Activated naive CD4-positive, alpha-beta T cell treated with Interleukin-2 at 50 U/mL for 16 hours (primary cell): ENCODE results near the gene FFAR4.

Source experiments
- DNase-seq: peaks from one replicate; pipeline ENCODE4 v3.0.0-alpha.2; 2020

The FFAR4 gene

GRCh38 chr10:93573051-93573909 is 6.8 kb downstream of the FFAR4 start:
- DNase-seq = no peak

GRCh38 chr10:93573924-93574323 is 7.5 kb downstream of the FFAR4 start:
- no peak for DNase-seq

- no peak for DNase-seq
These were observed 10.4 kb downstream of the FFAR4 start for GRCh38 chr10:93576888-93577287.

- no peak for DNase-seq
These were observed 11.1 kb downstream of the FFAR4 start for GRCh38 chr10:93577565-93577964.

DNA sequence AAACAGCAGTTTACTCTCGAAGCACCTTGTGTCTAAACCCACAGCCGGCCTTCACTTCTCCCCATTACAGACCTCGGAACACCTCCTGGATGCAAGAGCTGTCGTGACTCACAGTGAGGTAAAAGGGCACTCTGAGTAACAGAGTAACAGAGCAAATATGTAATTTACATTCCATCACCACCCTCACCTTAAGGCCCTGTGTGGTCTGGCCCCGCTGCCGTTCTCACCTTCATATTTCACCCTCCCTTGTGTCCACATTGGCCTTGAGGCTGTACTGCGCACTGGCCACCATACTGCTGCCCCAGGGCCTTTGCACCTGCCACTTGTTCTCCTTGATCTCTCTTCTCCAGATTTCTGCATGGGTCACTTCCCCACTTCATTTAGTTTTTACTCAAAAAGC is 12.6 kb downstream of the FFAR4 start:
- DNase-seq = no peak

DNA sequence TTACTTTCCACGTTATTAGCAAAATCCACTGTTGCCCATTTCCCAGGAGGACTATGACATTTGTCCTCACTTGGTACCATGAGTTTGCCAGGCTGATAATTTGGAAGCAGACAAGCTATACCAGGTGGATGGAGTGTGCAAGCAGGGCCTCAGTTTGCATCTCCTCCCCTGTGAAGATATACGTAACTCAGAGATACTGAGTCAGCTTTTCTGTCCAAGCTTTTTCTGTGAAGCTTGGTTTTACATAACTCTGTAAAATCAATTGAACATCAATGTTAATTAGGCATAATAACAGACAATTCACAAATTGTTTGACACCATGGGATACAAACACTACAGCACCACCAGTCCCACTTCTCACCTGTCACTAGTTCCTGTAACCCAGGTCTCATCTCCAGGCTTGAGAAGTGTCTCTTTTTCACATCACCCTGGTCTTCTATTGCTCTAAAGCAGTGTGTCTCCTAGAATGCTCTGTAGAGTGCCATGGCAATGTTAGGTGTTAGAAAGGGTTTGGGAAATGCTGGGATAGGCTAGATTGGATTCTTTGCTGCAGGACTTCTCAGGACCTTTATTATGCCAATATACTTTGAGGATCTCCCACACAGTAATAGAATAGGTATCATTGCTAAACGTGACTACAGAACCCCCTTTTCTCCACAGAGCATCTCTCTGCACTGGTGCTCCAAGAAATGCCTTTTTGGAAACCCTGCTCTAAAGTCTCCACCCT is 13.7 kb downstream of the FFAR4 start:
- DNase-seq = no peak

GRCh38 chr10:93580828-93581227 is 14.4 kb downstream of the FFAR4 start:
- DNase-seq = no peak

DNA sequence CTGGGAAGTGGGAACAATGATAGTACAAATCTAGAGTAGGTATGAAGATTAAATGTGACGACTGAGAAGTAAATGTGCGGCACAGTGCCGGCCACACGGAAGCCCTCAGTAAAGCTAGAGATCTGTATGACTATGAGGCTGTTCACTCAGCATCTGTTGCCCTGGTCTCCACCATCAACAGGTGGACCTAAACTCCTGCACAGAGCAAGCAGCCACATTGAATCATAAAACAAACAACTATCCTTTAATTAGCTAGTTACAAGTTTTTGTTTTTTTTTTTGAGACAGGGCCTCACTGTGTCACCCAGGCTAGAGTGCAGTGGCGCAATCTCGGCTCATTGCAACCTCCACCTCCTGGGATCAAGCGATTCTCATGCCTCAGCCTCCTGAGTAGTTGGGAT is 18.0 kb downstream of the FFAR4 start:
- no peak for DNase-seq

- DNase-seq = no peak
These were observed 23.4 kb downstream of the FFAR4 start for GRCh38 chr10:93589648-93590562.

- no peak for DNase-seq
These were observed 24.2 kb downstream of the FFAR4 start for GRCh38 chr10:93590638-93591037.

DNA sequence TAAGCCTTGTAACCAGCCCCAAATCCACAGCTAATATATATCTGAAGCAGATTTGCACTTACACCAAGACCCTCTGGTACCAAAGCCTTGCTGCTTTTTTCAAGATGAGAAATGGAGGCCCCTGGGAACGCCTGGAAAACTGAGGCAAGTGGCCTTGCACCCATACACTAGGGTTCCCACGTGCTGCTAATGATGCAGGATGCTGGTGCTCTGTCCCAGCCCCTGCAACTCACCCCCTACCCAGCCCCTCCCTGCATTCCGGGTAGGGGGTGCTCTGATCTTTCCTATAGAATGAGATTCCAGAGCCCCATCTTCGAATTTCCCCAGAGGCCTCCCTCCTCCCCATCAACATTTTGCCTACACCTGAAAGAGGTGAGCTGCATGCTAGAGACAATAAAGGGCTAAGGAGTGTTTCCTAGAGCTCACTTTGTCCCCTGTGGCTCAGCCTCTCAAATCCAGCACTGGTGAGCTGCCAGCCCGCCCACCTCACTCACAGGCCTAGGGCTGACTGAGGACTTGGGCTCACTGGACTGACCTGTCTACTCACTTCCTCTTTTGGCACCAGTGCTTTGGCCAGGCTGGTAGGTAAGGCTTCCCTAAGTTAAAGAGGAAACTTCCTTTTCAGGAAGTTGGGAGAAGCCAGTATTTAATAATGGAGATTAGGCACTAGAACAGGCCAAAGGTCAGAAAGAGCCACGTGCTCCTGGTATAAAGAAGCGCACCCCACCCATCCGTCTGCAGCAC is 24.8 kb downstream of the FFAR4 start:
- DNase-seq = no peak

DNA sequence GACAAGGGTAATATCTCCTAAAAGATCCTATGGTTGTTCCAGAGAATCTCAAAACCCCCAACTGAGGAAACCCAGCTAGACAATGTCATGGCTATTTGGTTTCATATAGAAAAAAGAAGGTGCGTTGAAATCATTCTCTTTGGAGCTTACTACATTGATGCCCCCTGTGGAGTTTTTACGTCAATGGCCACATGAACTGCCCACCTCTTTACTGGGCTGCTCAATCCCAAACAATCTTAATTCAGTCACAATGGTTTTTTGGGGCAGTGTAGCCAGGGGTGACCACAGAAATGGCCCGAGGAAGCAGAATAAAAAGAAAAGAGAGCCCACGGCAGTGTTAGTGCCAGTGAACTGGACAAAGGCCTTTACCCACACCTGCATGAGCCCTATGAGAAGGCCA is 26.8 kb downstream of the FFAR4 start:
- DNase-seq = no peak

- no peak for DNase-seq
These were observed 27.3 kb downstream of the FFAR4 start for GRCh38 chr10:93593749-93594148.

GRCh38 chr10:93594518-93594917 is 28.1 kb downstream of the FFAR4 start:
- no peak for DNase-seq

DNA sequence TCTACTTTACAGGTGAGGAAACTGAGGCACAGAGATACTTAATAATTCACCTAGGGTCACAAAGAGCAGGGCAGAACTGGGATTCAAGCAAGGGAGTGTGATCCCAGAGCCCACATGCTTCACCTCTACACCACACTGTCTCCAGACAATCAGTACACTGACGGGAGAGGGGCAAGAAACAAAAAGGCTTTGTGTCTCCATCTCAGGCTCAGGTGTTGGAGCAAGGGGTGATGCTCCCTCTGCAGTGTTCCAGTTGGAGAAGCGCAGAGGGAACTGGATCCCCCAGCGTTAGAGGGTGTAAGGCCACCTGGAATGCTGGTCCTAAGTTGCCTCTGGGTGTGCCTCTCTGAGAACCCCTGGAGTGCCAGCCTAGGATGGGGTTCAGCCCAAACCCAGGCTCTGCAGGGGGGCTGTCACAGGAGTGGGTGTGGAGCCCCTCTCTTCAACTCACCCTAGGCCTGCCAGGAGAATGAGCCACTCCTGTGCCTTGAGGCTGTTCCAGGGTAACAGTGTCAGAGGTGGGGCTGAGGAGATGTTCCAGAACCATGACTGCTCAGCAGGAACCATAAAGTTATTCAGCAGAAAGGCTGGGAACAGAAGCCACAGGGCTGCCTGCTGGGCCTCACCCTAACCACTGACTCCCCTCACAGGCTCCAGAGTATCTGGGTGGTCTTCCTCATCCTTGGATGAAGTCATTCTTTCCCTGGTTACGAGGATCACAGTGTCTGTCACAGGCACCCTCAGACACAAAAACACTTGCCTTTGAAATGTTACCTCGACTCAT is 29.1 kb downstream of the FFAR4 start:
- no peak for DNase-seq

- no peak for DNase-seq
These were observed 30.1 kb downstream of the FFAR4 start for GRCh38 chr10:93596539-93596938.

DNA sequence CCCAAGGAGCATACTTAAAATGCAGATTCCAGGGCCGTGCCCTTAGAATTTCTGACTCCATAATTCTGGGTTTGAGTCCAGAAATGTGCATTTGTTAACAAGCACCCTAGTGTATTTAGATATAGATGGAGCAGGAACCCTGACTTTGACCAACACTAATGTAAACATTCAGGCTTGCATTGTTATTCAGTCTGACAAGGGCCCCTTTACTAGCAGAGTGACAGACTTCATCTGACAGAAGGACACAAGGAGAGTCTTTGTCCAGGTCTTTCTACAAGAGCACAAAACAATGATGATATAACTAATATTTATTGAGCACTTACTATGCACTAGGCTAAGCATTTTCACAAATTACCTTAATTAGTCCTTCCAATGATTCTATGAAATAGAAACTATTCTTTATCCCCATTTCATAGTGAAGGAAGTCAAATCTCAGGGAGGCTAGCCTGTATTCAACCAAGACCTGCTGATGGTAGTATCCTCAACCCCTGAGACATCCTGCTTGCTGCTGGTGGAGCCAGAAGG is 30.7 kb downstream of the FFAR4 start:
- no peak for DNase-seq

GRCh38 chr10:93598157-93598556 is 31.7 kb downstream of the FFAR4 start:
- DNase-seq = no peak

- DNase-seq = no peak
These were observed 32.9 kb downstream of the FFAR4 start for GRCh38 chr10:93599335-93599734.

DNA sequence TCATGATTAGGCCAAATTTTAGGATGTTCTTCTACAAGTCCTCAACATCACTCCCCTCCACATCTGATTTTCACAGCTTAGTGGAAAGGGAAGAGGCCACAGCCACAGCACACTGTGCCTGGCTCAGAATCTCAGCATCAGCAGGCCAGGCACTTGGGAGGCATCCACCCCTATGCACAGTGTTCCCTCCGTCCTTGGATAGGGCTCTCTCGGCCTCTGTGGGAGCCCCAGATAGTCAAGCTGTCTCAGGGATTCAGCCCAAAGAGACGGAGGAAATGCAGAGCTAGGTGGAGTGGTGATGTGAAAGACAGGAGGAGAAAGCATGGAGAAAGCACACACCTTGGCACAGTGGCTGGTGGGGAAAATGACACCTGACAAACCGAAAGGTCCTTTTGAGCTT is 33.3 kb downstream of the FFAR4 start:
- no peak for DNase-seq

GRCh38 chr10:93600446-93601145 is 34.1 kb downstream of the FFAR4 start:
- no peak for DNase-seq
